Stimulated activated CD4-positive, alpha-beta T cell treated with anti-CD3 and anti-CD28 coated beads, Interleukin-12 subunit alpha, Interleukin-12 subunit beta, amount 100 ng/mL, for 24 hours (primary cell): Measurements from ENCODE around the gene NOTUM.
"Not testable (repeated sequence)": the region's sequence is repeated elsewhere in the genome, so short reads cannot be mapped to it uniquely, and the experiment has no call there.

Source experiments
- DNase-seq, 2 experiments: peaks; one replicate each; pipeline ENCODE4 v3.0.0-alpha.2; 2020; ENCODE audit warnings: low read depth in 2 of 2

The NOTUM gene

DNA sequence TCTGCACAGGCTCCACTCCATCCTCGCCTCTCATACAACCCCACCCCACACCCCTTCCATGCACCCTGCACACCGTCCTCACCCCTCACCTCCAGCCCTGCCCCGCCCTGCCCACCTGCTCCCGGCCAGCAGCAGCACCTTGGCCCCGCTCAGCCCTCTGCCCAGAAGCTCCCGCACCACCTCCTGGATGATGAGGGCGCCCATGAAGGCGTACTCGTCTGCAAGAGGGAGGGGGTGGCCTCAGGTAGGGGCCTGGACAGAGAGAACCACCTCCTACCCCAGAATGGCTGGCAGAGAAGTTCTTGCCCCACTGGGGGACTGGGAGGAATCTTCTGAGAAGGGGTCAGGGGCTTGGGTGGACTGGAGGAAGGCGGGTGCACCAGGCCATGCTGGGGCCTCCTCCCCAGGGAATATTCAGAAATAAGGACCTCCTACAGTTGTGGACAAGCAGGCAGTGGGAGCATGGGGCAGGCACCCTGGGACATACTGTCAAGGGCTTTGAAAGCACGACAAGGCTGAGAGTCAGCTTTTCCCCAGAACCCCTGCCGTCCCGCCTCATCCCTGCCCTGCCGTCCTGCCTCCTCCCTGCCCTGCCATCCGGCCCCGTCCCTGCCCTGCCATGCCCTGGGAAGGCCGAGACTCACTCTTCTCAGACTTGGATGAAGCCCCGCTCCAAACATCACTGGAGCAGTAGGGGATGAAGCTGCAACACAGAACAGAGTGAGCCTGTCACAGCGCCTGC, 3.1 kb downstream of the NOTUM start:
- DNase-seq, result no peak

DNA sequence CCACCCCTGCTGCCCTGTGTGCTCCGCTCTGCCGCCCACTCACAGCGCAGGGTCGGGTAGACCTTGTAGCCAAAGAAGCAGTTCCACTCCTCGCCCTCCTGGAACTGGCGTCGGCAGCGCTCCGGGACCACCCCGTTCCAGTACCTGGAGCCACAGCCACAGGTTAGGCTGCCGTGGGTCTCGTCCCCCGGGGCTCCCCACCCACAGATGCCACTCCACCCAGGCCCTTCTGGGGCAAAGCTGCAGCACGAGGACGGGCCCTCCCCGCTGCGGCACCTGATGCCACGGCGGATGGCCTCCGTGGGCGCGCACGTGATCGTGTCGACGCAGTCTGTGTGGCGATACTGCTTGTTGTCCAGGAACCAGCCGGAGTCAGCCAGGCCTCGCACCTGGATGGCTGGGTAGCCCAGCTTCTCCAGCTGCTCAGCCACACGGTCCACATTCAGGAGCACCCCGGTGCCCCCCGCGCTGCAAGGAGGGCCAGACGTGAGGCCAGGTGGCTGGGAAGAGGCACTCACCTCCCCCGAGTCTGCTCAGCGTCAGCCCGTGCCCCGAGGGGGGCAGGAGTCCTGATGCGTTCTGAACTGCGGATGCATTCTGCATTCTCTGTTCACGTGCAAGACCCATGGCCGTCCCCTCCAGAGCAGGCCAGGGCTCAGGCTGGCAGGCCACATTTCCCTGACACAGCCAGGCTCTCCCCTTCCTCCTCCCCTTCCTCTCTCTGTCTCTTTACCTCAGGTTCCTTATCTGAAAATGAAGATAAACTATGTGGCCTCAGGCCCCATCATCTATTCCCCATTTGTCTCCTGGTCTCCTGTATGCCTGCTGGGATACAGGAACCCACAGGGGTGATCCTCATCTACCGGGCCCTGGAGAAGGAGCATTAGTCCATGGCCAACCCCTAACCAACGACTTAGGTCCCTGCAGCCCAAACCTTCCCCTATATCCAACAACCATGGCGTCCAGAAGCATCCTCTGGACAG, 4.1 kb downstream of the NOTUM start:
- DNase-seq, result no peak

DNA sequence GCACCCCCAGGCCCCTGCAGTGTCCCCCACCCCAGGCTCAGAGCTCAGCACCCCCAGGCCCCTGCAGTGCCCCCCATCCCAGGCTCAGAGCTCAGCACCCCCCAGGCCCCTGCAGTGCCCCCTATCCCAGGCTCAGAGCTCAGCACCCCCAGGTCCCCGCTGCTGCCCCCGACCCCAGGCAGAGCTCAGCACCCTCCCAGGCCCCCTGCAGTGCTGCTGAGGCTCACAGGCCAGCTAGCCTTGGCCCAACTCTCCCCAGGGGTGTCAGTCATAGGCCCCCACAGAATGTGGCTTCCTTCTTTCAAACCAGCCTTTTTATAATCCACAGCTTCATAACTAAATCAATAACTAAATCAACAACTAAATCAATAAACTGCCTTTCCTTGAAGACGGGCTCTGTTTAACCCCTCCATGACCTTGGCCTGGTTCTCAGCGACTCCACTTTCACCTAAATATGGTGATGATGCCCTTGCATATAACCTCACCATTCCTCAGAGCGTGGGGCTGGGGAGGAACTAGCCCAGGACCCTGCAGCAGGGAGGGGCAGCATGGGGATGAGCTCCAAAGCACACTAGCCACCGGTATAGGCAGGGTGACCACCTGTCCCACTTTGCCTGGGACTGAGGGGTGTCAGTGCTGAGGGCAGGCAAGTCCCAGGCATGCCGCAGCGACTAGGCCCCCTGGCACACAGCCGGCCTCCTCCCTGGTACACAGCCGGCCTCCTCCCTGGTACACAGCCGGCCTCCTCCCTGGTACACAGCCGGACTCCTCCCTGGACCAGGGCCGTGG, 5.0 kb downstream of the NOTUM start:
- DNase-seq, result no peak

DNA sequence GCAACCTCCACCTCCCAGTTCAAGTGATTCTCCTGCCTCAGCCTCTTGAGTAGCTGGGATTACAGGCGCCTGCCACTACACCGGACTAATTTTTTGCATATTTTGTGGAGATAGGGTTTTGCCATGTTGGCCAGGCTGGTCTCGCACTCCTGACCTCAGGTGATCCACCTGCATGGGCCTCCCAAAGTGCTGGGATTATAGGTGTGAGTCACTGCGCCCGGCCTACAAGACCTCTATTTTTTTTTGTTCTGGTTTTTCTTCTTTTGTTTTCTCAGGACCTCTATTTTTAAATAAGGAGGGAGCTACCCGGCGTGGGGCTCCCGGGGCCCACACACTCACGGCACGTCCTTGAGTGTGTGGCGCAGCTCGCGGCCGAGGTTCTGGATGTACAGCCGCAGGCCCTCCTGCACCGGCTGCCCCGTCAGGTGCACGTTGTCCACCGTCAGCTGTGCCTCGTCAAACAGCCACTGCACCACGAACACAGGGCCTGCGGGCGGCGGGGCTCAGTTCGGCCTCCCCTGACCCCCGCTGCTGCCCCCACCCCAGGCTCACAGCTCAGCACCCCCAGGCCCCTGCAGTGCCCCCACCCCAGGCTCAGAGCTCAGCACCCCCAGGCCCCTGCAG, 5.8 kb downstream of the NOTUM start:
- DNase-seq, result no peak

DNA sequence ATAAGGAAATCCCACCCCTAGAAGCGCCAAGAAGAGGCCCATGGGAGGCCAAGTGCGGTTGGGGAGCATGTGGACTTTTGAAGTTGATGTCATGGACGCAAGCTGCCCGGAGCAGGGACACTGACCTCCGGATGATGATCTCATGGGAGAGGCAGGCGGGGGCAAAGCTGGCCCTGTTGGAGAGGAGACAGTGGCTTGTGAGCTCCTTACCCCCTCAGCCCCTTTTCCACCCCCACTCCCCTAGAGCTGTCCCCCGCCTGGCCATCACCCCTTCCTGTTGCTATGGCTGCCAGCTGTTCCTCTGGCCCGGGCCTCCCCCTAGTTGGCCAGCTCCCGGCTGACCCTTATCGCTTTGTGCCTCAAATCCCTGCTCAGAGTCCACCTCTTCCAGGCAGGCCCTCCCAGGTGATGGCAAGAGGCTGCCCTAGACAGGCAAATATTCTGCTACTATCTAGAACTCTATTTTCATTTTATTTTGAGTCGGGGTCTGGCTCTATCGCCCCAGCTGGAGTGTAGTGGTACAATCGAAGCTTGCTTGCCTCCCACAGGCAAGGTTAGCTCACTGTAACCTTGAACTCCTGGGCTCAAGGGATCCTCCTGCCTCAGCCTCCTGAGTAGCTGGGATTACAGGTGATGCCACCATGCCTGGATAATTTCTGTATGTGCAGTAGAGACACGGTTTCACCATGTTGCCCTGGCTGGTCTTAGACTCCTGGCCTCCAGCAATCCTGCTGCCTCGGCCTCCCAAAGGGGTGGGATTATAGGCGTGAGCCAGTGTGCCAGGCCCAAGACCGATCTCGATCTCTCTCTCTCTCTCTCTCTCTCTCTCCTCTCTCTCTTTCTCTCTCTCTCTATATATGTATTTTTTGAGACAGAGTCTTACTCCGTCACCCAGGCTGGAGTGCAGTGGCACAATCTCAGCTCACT, 6.6 kb downstream of the NOTUM start:
- DNase-seq, result no peak

DNA sequence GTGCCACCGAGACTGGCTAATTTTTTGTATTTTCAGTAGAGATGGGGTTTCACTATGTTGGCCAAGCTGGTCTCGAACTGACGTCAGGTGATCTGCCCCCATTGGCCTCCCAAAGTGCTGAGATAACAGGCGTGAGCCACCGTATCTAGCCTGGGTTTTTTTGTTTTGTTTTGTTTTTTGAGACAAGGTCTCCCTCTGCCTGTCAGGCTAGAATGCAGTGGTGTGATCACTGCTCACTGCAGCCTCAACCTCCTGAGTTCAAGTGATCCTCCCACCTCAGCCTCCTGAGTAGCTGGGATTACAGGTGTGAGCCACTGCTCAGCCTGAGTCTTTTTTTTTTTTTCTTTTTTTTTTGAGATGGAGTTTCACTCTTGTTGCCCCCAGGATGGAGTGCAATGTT, 7.5 kb downstream of the NOTUM start:
- not testable (repeated sequence) for DNase-seq

DNA sequence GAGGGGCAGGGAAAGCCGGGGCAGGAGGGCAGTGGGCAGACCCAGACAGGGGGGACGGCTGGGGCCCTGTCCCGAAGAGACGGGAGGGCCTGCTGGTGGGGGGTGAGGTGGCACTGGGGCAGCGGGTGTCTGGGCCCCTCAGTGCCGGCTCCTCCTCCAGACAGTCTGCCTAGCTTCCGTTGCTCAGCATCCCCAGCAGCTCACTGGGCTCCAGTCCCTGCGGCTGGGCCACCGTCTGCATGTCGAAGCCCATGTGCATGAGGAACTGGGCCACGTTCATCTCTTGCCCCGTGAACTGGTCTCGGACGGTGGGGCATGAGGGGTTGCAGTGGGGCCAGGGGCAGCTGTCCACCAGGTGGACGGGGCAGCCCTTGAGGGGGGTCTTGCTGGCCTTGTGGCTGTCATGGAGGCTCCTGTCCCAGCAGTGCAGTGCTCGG, 8.2 kb downstream of the NOTUM start:
- no peak for DNase-seq

DNA sequence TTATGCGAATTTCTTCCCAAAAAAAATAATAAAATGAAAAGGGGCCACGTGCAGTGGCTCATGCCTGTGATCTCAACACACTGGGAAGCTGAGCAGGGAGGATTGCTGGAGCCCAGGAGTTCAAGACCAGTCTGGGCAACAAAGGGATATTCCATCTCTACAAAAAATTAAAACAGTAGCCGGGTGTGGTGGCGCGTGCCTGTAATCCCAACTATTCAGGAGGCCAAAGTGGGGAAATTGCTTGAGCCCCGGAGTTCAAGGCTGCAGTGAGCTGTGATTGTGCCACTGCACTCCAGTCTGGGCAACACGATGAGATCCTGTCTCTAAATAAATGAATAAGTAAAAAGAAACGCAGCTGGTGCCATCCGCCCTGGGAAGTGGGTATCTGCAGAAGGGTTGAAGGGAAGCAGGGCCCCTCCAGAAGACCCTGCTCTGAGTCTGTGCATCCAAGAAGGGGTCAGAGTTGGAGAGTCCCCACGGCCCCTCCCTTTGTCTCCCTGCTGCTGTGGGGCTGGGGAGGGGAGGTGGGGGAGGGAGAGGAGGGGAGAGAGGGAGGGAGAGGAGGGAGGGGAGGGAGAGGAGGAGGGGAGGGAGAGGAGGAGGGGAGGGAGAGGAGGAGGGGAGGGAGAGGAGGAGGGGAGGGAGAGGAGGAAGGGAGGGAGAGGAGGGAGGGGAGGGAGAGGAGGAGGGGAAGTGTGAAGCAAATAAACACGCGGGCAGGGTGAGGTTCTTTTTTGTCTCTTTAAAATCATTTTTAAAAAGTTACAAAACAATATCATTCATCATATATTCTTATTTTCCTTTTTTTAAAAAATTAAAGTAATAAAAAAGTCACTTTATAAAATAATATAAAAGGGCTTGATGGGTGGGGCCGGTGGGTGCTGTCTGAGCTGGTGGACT, 9.0 kb downstream of the NOTUM start:
- no peak for DNase-seq

DNA sequence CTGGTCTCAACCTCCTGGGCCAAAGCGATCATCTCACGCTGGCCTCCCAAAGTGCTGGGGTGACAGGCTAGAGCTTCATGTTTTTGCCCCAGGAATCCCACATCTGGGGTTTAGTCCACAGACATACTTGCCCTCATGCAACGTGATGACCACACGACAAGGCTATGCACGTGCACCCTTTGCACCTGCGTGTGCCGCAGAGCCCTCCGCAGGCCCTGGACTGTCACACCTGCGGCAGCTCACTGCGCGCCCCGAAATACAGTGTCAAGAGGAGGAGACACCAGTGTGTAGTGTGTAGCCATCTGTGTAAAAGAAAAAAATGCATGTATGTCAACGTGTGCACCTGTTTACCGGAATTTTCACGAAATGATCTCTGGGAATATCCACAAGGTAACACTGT, 10.5 kb downstream of the NOTUM start:
- no peak for DNase-seq

DNA sequence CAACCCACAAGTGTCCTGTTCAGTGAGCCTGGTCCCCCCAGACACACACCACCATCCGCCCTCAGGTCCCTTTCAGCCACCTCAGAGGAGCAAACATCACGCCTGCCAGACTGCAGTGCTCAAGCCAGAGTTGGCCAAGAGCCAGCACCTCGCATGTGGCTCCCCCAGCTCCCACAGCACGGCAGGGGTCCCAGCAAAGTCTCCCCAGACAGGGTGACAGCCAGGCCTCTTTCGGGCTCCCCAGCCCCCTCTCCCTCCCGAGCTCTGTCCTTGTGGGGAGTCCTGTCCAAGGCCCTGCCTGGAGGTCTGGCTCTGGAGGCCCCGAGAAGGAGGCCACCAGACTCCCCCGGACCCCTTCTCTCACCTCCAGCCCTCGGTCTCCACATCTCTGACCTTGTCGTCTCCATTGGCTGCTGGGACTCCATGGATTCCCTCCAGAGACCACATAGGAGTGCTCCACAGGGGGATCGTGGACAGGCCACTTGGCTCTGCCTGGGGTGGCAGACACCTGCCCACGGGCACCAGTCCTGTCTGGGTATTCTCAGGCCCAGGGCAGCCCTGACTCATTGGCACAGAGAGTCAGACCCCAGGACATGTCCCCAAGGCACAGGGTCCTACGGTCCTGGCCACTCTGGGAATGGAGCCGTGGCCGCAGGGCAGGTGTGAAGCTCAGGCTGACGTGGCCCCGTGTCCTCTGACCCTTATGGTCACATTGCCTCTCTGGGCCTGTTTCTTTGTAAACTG, 12.2 kb downstream of the NOTUM start:
- no peak for DNase-seq

DNA sequence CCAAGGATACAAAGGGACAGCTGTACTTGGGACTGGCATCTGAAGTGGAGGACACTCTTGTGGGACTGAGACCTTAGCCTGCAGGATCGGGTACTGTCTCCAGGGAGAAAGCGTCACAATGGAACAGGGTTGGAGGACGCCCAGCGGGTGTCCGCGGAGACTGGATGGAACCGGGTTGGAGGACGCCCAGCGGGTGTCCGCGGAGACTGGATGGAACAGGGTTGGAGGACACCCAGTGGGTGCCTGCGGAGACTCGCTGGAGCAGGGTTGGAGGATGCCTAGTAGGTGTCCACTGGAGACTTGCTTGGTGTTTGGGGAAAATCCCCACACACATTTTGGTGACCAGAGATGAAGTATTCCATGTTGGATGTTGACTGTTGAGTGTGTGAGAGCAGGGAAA, 13.8 kb downstream of the NOTUM start, which contains the start of gene MYADML2:
Gene MYADML2, minus strand, starts transcription at position 45 of the 400 bp plus-strand sequence. CDS start 5,492 bp downstream, outside the sequence.
- no peak for DNase-seq

DNA sequence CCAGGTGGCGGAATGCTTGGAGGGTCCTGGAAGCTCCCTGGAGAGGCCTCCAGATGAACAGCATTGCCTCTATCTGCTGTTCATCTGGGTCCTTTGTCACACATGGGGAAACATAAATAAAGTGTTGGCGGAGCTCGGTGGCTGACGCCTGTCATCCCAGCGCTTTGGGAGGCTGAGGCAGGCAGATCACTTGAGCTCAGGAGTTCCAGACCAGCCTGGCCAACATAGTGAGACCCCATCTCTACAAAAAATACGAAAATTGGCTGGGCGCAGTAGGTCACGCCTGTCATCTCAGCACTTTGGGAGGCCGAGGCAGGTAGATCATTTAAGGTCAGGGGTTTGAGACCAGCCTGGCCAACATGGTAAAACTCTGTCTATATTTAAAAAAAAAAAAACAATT, 16.1 kb downstream of the NOTUM start:
- no peak for DNase-seq

DNA sequence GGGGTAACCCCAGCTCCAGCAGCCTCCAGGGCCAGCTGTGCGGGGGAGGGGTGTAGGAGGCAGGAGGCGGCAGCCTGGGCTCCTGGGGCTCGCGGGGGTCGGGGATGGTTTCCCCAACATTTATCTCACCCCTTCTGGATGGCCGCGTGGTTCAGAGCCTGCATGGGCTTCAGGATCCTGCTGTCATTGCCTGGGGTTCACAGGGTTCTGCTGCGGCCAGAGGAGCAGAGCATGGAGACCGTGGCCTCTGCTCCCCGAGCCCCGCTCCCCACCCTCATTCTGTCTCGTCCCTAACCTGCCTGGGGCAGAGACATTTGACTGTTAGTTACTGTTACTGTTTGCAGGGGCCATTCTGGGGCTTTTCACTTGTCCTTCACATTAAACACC, 18.8 kb downstream of the NOTUM start:
- DNase-seq, result no peak

DNA sequence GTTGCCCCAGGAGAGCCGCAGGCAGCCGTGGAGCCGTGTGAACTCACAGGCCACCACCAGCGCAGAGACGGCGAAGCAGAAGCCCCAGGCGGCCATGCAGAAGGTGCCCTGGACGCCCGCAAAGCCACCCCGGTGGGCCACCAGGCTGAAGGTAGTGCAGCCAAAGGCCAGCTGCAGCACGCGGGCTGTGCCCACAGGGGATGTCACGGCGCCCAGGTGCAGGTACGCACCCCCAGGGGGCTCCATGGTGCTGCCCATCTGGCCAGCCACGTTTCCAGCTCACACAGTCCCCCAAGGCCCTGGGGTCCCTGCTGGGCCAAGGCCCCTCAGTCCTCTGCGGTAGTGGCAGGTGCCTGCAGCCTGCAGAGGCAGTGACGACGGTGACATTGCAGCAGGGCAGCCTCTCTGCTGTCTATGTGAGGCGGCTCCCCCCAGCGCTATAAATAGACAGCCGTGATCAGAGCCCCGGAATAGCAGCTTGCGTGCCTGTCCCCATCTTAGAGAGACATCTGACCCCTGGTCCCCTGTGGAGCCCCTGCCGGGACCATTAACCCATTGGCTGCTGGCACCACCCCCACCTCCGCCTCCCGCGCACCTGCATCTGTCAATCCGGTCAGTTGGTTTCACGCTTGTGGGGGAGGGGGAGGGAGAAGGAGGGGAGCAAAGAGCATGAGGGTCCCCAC, 19.4 kb downstream of the NOTUM start:
- no peak for DNase-seq

DNA sequence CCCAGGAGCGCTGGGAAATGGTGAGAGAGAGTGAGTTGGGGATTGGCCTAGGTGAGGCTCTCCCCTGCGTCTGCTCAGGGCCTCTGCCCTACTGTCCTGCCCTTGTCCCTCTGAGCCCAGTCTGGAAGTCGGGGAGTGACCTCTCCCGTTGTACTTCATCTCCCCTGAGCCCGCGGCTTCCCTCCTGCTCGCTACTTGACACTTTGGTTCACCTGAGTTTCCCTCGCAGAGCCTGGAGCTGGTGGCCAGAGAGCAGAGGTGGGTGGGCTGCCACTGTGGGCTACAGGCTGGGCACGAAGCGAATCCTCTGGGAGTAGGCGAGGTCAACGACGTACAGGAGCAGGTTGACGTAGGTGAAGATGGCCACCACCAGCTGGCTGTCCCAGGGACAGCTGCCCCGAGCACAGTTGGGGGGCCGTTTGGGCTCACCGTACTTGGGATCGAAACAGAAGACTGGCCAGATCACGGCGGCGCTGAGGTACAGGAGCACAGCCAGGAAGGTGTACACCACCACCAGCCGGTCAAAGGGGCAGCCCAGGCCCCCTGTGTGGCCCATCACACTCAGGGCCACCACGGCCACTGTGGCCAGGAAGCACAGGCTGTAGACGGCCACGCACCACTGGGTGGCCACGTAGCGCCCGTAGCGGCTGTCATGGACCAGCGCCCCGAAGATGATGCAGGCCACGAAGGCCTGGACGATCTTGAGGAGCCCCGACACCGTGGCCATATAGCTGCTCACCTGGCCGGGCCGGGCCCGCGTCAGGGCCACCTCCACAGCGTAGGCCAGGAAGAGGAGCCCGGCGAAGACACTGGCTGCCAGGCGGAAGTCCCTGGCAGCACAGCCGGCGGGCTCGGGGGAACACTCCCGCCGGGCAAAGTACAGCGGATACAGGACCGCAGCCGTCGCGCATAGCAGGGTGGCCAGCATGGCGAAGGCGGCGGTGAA, 20.2 kb downstream of the NOTUM start:
- no peak for DNase-seq

DNA sequence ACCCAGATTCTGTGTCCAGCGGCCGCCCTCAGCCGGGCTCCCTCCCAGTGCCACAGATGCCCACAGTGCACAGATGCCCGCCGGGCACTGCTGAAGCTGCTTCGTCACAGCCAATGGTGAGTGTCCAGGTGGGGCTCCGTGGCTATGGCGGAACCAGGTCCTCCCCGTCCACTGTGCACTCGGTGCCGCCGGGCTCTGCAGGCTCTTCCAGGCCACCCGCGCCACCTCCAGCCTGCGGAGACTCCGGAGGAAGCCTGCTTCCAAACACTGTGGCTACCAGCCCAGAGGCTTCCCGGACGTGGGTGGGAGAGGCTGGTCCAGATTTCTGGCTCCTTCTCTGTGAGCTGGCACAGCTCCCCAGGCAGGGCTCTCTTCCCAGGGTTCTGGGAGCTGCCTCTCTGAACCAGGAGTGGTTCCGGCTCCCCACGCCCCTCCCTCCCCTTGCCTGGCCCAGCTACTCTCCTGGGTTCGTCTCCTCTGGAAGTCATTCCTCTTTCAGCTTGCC, 21.1 kb downstream of the NOTUM start:
- no peak for DNase-seq

DNA sequence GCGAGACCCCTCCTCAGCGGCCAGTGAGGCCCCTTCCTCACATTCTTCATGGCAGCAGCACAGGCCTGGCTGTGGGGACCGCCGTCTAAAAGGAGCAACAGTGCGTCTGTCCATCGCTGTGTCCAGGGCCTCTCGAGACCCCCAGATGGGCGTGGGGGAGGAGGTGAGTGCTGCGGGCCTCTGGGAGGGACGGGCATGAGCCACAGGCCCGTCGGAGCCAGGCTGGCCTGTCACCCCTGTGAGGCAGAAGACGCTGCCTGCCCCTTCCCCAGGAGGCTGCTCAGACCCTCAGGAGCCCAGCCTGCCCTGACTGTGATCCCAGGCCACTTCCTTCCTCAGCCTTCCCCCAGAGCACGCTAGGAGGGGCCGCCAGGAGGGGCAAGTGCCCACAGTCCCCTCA, 21.8 kb downstream of the NOTUM start:
- no peak for DNase-seq
